ENCODE results near the gene PIGS.

- no peak for TF ChIP-seq POLR2A (IDR thresholded peaks at IDR 0.05; ENCODE audit: low read depth, low read length)
- TF ChIP-seq POLR2AphosphoS5 (IDR thresholded peaks at IDR 0.05; ENCODE audit: low read depth, low read length) = no peak
- no peak for TF ChIP-seq TAF1 (IDR thresholded peaks at IDR 0.05; ENCODE audit: low read depth, low read length)
- TF ChIP-seq SPI1 (IDR thresholded peaks at IDR 0.05; ENCODE audit: low read depth, low read length) = no peak
- no peak for TF ChIP-seq PAX5 (IDR thresholded peaks at IDR 0.05; ENCODE audit: insufficient read depth, low read length, severe bottlenecking)
These were observed 44.1 kb downstream of the PIGS start for GRCh38 chr17:28527181-28527681.
